NB4 (cell line): ENCODE data around the gene INS.
A peak's percentile ranks its signal among the peaks of the same experiment; 100 is the strongest.

ENCODE experiments used
- DNase-seq: peaks from one replicate; pipeline ENCODE4 v3.0.0; 2010; ENCODE audit warnings: low read depth
- H3K4me3 ChIP-seq: one replicate; pipeline ENCODE4 v1.5.1; 2011; ENCODE audit warnings: mild to moderate bottlenecking, low read depth, low read length, moderate library complexity
- MAX ChIP-seq: IDR thresholded peaks from 2 replicates; pipeline ENCODE4 v1.6.1; 2011; ENCODE audit warnings: low read depth, low read length
- MYC ChIP-seq: IDR thresholded peaks from 2 replicates; pipeline ENCODE4 v1.6.1; 2011; ENCODE audit warnings: low read depth, low read length
- POLR2A ChIP-seq: IDR thresholded peaks from 2 replicates; pipeline ENCODE4 v1.6.1; 2011; ENCODE audit warnings: mild to moderate bottlenecking; ENCODE audit not compliant: insufficient read length; ENCODE audit errors: extremely low read depth
- TF ChIP-seq, protein P1 (sequence below): IDR thresholded peaks from one replicate; pipeline ENCODE4 v1.5.1; 2012; ENCODE audit warnings: low read depth, low read length

INS gene

DNA sequence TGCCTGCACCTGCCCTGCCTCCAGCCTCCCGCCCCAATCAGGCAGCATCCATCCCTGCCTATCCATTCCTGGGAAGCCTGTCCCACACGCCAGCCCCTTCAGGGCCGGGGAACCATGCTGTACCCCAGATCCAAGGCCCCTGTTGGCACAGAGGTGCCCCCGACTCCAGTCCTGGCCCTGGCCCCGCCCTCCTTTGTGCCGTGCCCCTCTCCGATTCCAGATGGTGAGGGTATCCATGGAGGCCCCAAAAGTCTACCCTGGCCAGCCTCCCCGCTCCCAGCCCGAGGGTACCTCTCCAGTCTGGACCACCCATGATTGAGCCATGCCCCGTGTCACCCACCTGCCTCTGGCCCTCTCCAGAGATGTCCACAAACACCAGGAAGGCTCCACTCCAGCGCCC is 13.4 kb upstream of the INS start:
- TF ChIP-seq, protein P1, sequence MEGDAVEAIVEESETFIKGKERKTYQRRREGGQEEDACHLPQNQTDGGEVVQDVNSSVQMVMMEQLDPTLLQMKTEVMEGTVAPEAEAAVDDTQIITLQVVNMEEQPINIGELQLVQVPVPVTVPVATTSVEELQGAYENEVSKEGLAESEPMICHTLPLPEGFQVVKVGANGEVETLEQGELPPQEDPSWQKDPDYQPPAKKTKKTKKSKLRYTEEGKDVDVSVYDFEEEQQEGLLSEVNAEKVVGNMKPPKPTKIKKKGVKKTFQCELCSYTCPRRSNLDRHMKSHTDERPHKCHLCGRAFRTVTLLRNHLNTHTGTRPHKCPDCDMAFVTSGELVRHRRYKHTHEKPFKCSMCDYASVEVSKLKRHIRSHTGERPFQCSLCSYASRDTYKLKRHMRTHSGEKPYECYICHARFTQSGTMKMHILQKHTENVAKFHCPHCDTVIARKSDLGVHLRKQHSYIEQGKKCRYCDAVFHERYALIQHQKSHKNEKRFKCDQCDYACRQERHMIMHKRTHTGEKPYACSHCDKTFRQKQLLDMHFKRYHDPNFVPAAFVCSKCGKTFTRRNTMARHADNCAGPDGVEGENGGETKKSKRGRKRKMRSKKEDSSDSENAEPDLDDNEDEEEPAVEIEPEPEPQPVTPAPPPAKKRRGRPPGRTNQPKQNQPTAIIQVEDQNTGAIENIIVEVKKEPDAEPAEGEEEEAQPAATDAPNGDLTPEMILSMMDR, result no peak
- no peak overlapping the region for H3K4me3 ChIP-seq
- no peak for DNase-seq

DNA sequence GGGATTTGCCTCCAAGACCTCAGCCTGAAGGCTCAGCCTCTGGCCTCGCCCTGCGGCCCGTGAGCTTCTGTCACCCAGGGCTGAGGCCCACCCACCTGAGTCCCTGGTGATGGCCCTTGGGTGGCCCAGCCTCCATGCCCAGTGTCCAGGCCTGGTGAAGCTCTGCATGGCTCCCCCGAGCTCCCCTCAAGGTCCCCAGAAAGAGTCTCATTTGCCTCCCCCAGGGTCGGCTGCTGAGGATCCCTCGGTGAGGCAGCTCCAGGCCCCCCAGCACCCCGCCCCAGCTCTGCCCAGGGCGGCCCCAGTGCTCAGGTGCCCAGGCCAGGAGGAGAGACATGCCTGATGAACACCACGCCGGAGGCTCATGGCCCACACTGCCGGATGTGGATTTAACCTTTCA is 12.8 kb upstream of the INS start:
- DNase-seq, result no peak
- no peak overlapping the region for H3K4me3 ChIP-seq
- no peak for TF ChIP-seq POLR2A
- TF ChIP-seq MAX, result no peak
- no peak for TF ChIP-seq MYC
- TF ChIP-seq, protein P1, result no peak

DNA sequence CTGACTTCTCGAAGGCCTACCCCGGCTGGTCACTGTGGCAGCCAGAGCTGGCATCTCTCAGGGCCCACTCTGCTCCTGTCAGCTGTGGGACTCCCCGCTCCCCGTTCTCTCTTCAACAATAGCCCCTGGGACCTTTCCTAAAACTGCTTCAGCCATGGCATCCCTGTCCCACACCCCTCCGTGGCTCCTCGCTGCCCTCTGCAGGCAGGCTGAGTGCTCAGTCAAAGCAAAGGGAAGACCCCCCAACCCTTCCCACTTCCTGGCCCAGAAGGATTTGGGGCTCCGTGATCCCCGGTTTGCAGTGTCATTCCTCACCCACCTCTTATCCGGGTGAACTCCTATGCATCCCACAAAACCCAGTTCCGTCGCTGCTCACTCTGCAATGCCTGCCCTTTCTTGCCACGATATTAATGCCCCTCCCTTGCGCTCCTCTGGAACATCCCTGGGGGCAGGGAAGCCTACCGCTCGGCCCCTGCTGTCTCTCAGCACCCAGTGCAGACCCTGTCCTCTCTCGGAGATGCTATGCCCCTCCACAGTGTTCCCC is 12.2 kb upstream of the INS start:
- no peak for DNase-seq
- H3K4me3 ChIP-seq, result no peak overlapping the region
- TF ChIP-seq MYC (no peak), POLR2A (no peak)
- TF ChIP-seq, protein P1, result peak; percentile 67

DNA sequence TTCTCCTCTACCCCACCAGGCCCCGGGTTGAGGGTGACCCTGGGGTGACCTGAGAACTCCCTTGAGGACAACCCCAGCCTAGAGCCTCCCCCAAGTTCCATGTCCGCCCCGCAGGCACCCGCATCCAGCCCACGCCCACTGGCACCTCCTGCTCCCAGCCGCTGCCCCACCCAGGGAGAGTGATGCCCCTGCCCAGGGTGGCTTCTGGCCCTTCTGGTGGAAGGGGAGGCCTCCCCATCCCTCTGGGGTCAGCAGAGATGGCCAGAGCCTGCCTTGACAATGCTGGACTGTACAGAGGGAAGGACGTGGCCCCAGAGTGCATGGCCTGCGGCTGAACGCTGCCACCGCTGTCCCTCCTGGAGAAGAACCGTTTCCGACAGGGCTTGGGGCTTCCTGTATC is 11.7 kb upstream of the INS start:
- no peak for DNase-seq
- TF ChIP-seq, protein P1, result no peak
- no peak for TF ChIP-seq MYC
- no peak for TF ChIP-seq MAX
- TF ChIP-seq POLR2A, result no peak
- no peak overlapping the region for H3K4me3 ChIP-seq

DNA sequence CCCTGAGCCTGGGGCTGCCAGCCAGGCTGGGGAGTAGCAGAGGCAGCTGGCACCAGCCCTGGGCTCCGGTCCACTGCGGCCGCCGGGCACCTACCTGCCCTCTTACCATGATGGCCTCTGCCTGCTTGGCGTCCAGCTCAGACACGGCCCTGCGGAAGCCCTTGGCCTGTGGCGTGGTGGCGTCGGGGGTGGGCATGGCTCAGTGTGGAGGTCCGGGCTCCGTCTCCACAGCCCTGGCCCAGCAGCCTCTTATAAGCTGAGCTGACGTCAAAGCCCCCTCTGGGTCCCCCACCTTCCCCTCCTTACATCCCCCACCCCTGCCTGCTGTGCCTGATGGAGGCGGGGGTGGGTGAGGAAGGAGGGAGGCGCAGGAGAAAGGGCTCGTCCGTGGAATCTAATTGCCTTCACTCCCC is 10.6 kb upstream of the INS start, which contains the start of gene TH:
TSS of gene TH (minus strand) at position 225 of the 413 bp plus-strand sequence. CDS start at position 196, 29 bp downstream.
- no peak for DNase-seq
- TF ChIP-seq MYC, result no peak

DNA sequence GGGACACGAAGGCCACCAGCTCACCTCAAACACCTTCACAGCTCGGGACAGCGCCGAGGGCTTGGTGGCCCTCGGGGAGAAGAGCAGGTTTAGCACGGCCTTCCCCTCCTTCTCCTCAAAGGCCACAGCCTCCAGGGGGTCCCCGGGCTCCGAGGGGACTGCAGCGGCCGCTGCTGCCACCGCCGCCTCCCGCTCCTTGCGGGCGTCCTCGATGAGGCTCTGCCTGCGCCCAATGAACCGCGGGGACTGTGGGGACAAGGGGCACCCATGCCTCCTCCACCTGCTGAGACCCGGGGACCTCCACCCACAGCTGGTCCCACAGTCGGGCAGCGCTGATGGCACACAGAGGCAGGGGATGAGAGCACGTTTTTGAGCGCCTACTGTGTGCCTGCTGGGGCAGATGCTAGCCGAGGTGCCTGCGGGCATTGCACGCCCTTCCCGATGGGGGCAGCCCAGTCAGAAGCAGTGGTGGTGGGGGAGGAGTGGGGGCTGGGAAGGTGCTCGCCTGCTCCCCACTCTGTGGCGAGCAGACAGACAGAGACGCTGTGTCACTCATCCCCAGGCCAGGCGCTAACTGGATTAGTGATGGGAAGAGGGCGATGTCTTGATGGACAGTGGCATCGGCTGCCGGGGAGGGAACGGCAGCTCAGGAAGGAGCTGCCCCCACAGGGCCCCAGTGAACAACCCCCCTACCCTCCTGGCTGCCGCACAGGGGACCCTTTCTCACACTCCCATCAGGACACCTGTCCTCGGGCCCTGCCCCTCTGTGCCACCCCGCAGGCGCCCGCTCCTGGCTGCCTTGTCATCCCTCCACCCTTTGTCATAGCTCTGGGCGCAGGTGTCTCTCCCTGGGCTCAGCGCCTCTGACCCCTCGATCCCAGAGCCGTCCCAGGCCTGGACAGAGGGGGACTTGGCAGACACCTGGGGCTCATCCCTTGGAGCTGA is 8.9 kb upstream of the INS start:
- H3K4me3 ChIP-seq, result no peak overlapping the region
- no peak for DNase-seq
- TF ChIP-seq MYC (no peak), POLR2A (no peak), MAX (no peak)

More for the DNA sequence above, 10.6 kb upstream of the INS start, which contains the start of gene TH:
- no peak within 1 kb of the TSS for H3K4me3 ChIP-seq

DNA sequence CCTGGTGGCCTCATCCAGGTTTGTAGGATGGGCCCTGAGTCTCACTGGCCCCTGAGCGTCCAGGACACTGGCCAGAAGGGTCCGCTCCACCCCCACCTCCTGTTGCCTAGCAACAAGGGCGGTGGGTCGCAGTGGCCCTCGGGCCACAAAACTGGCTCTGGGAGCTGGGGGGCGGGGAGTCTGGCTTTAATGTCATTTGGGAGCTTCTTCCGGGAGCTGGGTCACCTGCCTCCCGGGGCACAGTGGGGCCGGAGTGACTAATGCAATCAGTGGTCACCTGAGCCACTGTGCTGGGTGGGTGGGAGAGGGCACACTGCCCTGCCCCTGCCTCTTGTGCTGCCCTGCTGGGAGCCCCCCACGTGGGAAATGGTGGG is 8.0 kb upstream of the INS start:
- no peak for DNase-seq
- no peak for TF ChIP-seq MYC
- TF ChIP-seq MAX, result no peak
- TF ChIP-seq, protein P1, result no peak
- TF ChIP-seq POLR2A, result no peak
- no peak overlapping the region for H3K4me3 ChIP-seq
